H1 (cell line): ENCODE data around the gene CLTCL1. TPM values are rescaled to one million over a fixed set of nuclear protein-coding genes. Genes with fewer than 3 reads are reported as not detected.

Experiments
- CTCF ChIA-PET: fragments of 300-600 bp; sonication (Branson Sonifier 250); formaldehyde crosslinking; loops from one replicate; lab custom pipeline; 2021; ENCODE audit not compliant: partially characterized antibody; lab: Charles Lee
- POLR2A ChIA-PET: fragments of 300-600 bp; sonication (Branson Sonifier 250); formaldehyde crosslinking; loops from one replicate; lab custom pipeline; 2021; ENCODE audit warnings: inconsistent platforms; ENCODE audit not compliant: partially characterized antibody; lab: Charles Lee
- DNase-seq, 2 experiments: peaks; one replicate each; pipeline versions ENCODE4 v3.0.0 to v3.0.0-alpha.2; 2010 to 2022; ENCODE audit warnings: low spot score in 2 of 2, low read depth in 1 of 2, mixed read lengths in 1 of 2
- FAIRE-seq: peaks from 2 replicates; lab custom pipeline; 2011; peaks lifted over from hg19 to GRCh38; lab: Jason Lieb, UNC
- H2AFZ ChIP-seq: 2 replicates; pipeline ENCODE4 v1.8.1; 2012; ENCODE audit warnings: low read length, inconsistent platforms
- H2AK5ac ChIP-seq: 2 replicates; pipeline ENCODE4 v1.6.1; 2013; ENCODE audit warnings: low read depth, low read length
- H2BK120ac ChIP-seq: replicated peaks from 2 replicates; pipeline ENCODE3; 2013; ENCODE audit warnings: low read depth, low read length, inconsistent platforms
- H2BK12ac ChIP-seq: 2 replicates; pipeline ENCODE4 v1.6.1; 2013; ENCODE audit warnings: low read depth, low read length
- H2BK15ac ChIP-seq: 2 replicates; pipeline ENCODE4 v1.6.1; 2013; ENCODE audit warnings: low read length
- H2BK20ac ChIP-seq: 2 replicates; pipeline ENCODE4 v1.6.1; 2013; ENCODE audit warnings: low read length
- H2BK5ac ChIP-seq: 2 replicates; pipeline ENCODE4 v1.6.1; 2013; ENCODE audit warnings: low read depth, low read length
- H3K14ac ChIP-seq: 2 replicates; pipeline ENCODE4 v1.6.1; 2013; ENCODE audit warnings: inconsistent platforms; ENCODE audit not compliant: insufficient read length
- H3K18ac ChIP-seq: 2 replicates; pipeline ENCODE4 v1.6.1; 2013; ENCODE audit warnings: low read length; ENCODE audit errors: extremely low read depth
- H3K23ac ChIP-seq: 2 replicates; pipeline ENCODE4 v1.6.1; 2013; ENCODE audit warnings: inconsistent platforms; ENCODE audit not compliant: insufficient read length
- H3K23me2 ChIP-seq: 2 replicates; pipeline ENCODE4 v1.6.1; 2013; ENCODE audit warnings: low read depth, low read length
- H3K27ac ChIP-seq: 2 replicates; pipeline ENCODE4 v1.6.1; 2011; ENCODE audit warnings: low read depth, low read length, inconsistent platforms
- H3K27me3 ChIP-seq, 4 experiments: replicated peaks in 1 of 4; 1 replicate in 1 of 4; 2 replicates in 3 of 4; pipeline versions ENCODE4 v1.6.1 to v1.8.1; 2011 to 2013; ENCODE audit warnings: low read length in 3 of 4, mild to moderate bottlenecking in 3 of 4, inconsistent platforms in 2 of 4, mixed read lengths in 2 of 4, moderate library complexity in 1 of 4; ENCODE audit not compliant: control insufficient read depth in 3 of 4, insufficient read depth in 3 of 4; ENCODE audit errors: extremely low read depth in 1 of 4
- H3K36me3 ChIP-seq, 4 experiments: 2 replicates each; pipeline versions ENCODE4 v1.6.1 to v1.8.1; 2011 to 2013; ENCODE audit warnings: mild to moderate bottlenecking in 4 of 4, low read length in 3 of 4, moderate library complexity in 2 of 4, control low read depth in 1 of 4, inconsistent platforms in 1 of 4; ENCODE audit not compliant: insufficient read depth in 4 of 4, control insufficient read depth in 2 of 4
- H3K4ac ChIP-seq: replicated peaks from 2 replicates; pipeline ENCODE3; 2013; ENCODE audit warnings: low read length, low read depth, mixed read lengths, inconsistent platforms; ENCODE audit not compliant: insufficient read length
- H3K4me1 ChIP-seq, 4 experiments: replicated peaks in 1 of 4; 1 replicate in 1 of 4; 2 replicates in 3 of 4; pipeline versions ENCODE4 v1.6.1 to v1.8.1; 2011 to 2013; ENCODE audit warnings: low read length in 3 of 4, inconsistent platforms in 2 of 4, mixed read lengths in 1 of 4; ENCODE audit not compliant: insufficient read depth in 4 of 4, control insufficient read depth in 3 of 4
- H3K4me2 ChIP-seq, 2 experiments: 2 replicates each; pipeline versions ENCODE4 v1.6.1 to v1.8.1; 2011 to 2013; ENCODE audit warnings: low read depth in 2 of 2, low read length in 2 of 2, control low read depth in 1 of 2, inconsistent platforms in 1 of 2, mild to moderate bottlenecking in 1 of 2; ENCODE audit not compliant: insufficient read depth in 1 of 2
- H3K4me3 ChIP-seq, 4 experiments: fragments of 200-600, 300-600 bp in 1 of 4; sonication (generic), shearing (Covaris generic), sonication (Bioruptor Twin) in 1 of 4; 2 replicates each; pipeline versions ENCODE4 v1.5.1 to v1.8.1; 2011 to 2016; ENCODE audit warnings: low read length in 4 of 4, low read depth in 3 of 4, control low read depth in 2 of 4, inconsistent platforms in 2 of 4, mild to moderate bottlenecking in 2 of 4, mixed read lengths in 1 of 4, moderate library complexity in 1 of 4; ENCODE audit not compliant: insufficient read depth in 2 of 4; ENCODE audit errors: extremely low read depth in 1 of 4
- H3K56ac ChIP-seq: replicated peaks from 2 replicates; pipeline ENCODE3; 2013; ENCODE audit warnings: low read depth, mild to moderate bottlenecking, mixed read lengths, low read length, inconsistent platforms; ENCODE audit not compliant: insufficient read length
- H3K79me1 ChIP-seq: 2 replicates; pipeline ENCODE4 v1.6.1; 2013; ENCODE audit warnings: low read depth, low read length, control low read depth
- H3K79me2 ChIP-seq, 2 experiments: 2 replicates each; pipeline versions ENCODE4 v1.6.1 to v1.8.1; 2012 to 2013; ENCODE audit warnings: low read length in 2 of 2, mild to moderate bottlenecking in 2 of 2, inconsistent platforms in 1 of 2; ENCODE audit not compliant: insufficient read depth in 2 of 2, control insufficient read depth in 1 of 2
- H3K9ac ChIP-seq, 4 experiments: replicated peaks in 1 of 4; 1 replicate in 1 of 4; 2 replicates in 3 of 4; pipeline versions ENCODE4 v1.6.1 to v1.8.1; 2011 to 2013; ENCODE audit warnings: low read depth in 3 of 4, low read length in 3 of 4, control low read depth in 2 of 4, mild to moderate bottlenecking in 2 of 4, moderate library complexity in 2 of 4, inconsistent platforms in 1 of 4; ENCODE audit errors: extremely low read depth in 1 of 4
- H3K9me3 ChIP-seq, 2 experiments: 2 replicates each; pipeline versions ENCODE4 v1.6.1 to v1.8.1; 2012 to 2013; ENCODE audit warnings: mild to moderate bottlenecking in 2 of 2, moderate library complexity in 2 of 2, control low read depth in 1 of 2, inconsistent platforms in 1 of 2, low read depth in 1 of 2, low read length in 1 of 2, mixed read lengths in 1 of 2; ENCODE audit not compliant: insufficient read depth in 2 of 2
- H4K20me1 ChIP-seq, 2 experiments: replicated peaks in 1 of 2; 2 replicates each; pipeline versions ENCODE3 to v1.8.1; 2011 to 2013; ENCODE audit warnings: inconsistent platforms in 2 of 2, low read length in 2 of 2, mild to moderate bottlenecking in 1 of 2; ENCODE audit not compliant: insufficient read depth in 2 of 2, control insufficient read depth in 1 of 2
- H4K5ac ChIP-seq: 2 replicates; pipeline ENCODE4 v1.6.1; 2013; ENCODE audit warnings: low read length, low read depth, mixed read lengths, inconsistent platforms; ENCODE audit not compliant: insufficient read length
- H4K8ac ChIP-seq: 2 replicates; pipeline ENCODE4 v1.8.0; 2013; ENCODE audit warnings: mild to moderate bottlenecking, moderate library complexity, low read length, inconsistent platforms; ENCODE audit not compliant: insufficient read depth; ENCODE audit errors: extremely low read depth
- H4K91ac ChIP-seq: replicated peaks from 2 replicates; pipeline ENCODE3; 2013; ENCODE audit warnings: low read length, mixed read lengths, inconsistent platforms; ENCODE audit not compliant: insufficient read length
- CTBP2 ChIP-seq: IDR thresholded peaks from 2 replicates; pipeline ENCODE4 v1.7.0; 2011; ENCODE audit warnings: borderline replicate concordance, mild to moderate bottlenecking, moderate library complexity, mixed read lengths, low read length; ENCODE audit not compliant: insufficient read depth, insufficient read length
- GTF2F1 ChIP-seq: IDR thresholded peaks from 2 replicates; pipeline ENCODE4 v1.6.1; 2012; ENCODE audit warnings: low read depth, low read length, improper control_type of control experiment, borderline replicate concordance
- TAF1 ChIP-seq: IDR thresholded peaks from 2 replicates; pipeline ENCODE4 v1.6.1; 2011; ENCODE audit warnings: mild to moderate bottlenecking, low read depth, low read length
- TAF7 ChIP-seq: optimal IDR thresholded peaks from 2 replicates; pipeline ENCODE3; 2011; ENCODE audit warnings: low read depth, mild to moderate bottlenecking, inconsistent platforms, low read length, moderate library complexity, borderline replicate concordance
- WGBS, 2 experiments: shearing (Covaris generic) in 1 of 2; methylation state at CpG; one replicate each; pipeline versions ENCODE4 v1.1.6 to v1.1.7; 2013 to 2015; ENCODE audit warnings: low lambda C conversion rate in 2 of 2, mixed read lengths in 2 of 2, inconsistent platforms in 1 of 2, low coverage in 1 of 2, missing lambda C conversion rate in 1 of 2; ENCODE audit not compliant: insufficient replicate concordance in 2 of 2, insufficient coverage in 1 of 2, insufficient read length in 1 of 2; ENCODE audit errors: extremely low coverage in 1 of 2, missing lambda C conversion rate in 1 of 2; 5-methylcytosine and 5-hydroxymethylcytosine counted together
- polyA plus RNA-seq, 7 experiments: library from polyadenylated mRNA; depleted of rRNA in 3 of 7; stranded (reverse) in 5 of 7; unstranded in 2 of 7; fragments of >200 nt in 5 of 7; fragments of 200-250 nt in 2 of 7; gene quantifications; 1 replicate in 5 of 7; 2 replicates in 1 of 7; 4 replicates in 1 of 7; pipeline versions ENCODE4 v1.2.1 to v1.2.3, GENCODE V29; 2011 to 2013; ENCODE audit warnings: missing spikeins in 2 of 7, mixed read lengths in 2 of 7
- total RNA-seq: library from RNA; stranded (reverse); fragmentation: NEBNext Ultra II Directional; extraction: Animal tissue kit (Norgen Biotek cat#: 25700); gene quantifications from 2 replicates; pipeline ENCODE4 v1.2.1, GENCODE V29; 2021

CLTCL1 gene
- total and polyA plus RNA-seq, 2 of the 8 experiments (the other 6 are each of a cell fraction or from before 2014, with no cell fraction given): 12.4 to 17.0 TPM

DNA sequence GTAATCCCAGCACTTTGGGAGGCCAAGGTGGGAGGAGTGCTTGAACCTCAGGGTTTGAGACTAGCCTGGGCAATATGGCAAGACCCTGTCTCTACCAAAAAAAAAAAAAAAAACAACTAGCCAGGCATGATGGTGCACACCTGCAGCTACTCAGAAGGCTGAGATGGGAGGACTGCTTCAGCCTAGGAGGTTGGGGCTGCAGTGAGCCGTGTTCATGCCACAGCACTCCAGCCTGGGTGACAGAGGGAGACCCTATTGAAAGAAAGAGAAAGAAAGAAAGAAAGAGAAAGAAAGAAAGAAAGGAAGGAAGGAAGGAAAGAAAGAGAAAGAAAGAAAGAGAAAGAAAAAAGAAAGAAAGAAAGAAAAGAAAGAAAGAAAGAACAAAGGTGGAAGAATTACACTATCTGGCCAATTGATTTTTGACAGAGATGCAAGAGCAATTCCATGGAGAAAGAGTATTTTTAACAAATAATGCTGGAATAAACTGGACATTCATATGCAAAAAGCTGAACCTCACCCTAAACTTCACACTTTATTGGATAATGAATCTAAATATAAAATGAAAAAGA lies 79.1 kb downstream of the CLTCL1 start:
- Histone ChIP-seq H3K79me1 (no peaks in the 10 kb centered on the region), H2BK15ac (no peak overlapping the region), H2BK120ac (no peak overlapping the region), H3K4me2 (no peak overlapping the region), H2BK20ac (no peak overlapping the region), H2AK5ac (no peak overlapping the region), H4K8ac (no peak overlapping the region), H3K27ac (no peak overlapping the region), H3K27me3 (no peaks in the 10 kb centered on the region), H4K5ac (no peak overlapping the region), H3K18ac (no peak overlapping the region), H3K9ac (no peak overlapping the region), H3K4me1 (peaks cover 2 to 17% (median 8%) of the 10 kb centered on the region in 4 experiments; a peak in 5 of 7 replicates), H3K79me2 (no peaks in the 10 kb centered on the region), H3K36me3 (peaks cover 4 to 18% (median 8%) of the 10 kb centered on the region in 4 experiments), H3K4me3 (no peak overlapping the region), H3K4ac (no peak overlapping the region), H2AFZ (no peak overlapping the region), H3K14ac (no peak overlapping the region), H3K23me2 (no peaks in the 10 kb centered on the region), H2BK12ac (no peak overlapping the region), H3K23ac (no peak overlapping the region), H2BK5ac (no peak overlapping the region), H4K20me1 (no peaks in the 10 kb centered on the region), H3K9me3 (no peaks in the 10 kb centered on the region), H4K91ac (no peak overlapping the region), H3K56ac (no peak overlapping the region)
- WGBS, 2 experiments: 78% methylated on average over 1 of the region's 1 CpG; no CpG with 5 or more reads in 1 of the 2 experiments
- TF ChIP-seq GTF2F1: no peak
- TF ChIP-seq CTBP2: no peak
- no peak for TF ChIP-seq TAF1
- TF ChIP-seq TAF7: no peak
- ChIA-PET CTCF (interaction anchor here (0.8 to 2.0 kb wide), 2 partner anchors 15 to 33 kb away, joined by 3 to 6 read pairs; partner anchors contain the start of gene SLC25A1), POLR2A (interaction anchor here (1.3 kb wide), 1 partner anchor 30 kb away, joined by 3 read pairs; no protein-coding TSS in a partner anchor)
- DNase-seq (no peak), FAIRE-seq (no peak)
